ENCODE results near the gene MYL4. TPM values are rescaled to one million over a fixed set of nuclear protein-coding genes. Genes with fewer than 3 reads are reported as not detected.
A peak's percentile ranks its signal among the peaks of the same experiment; 100 is the strongest.

MYL4 gene
- total and polyA plus RNA-seq, 8 donors = 0.20 to 5.7 (median 1.7) TPM; not detected in 3

GRCh38 chr17:47238321-47239010, 29.3 kb downstream of the MYL4 start:
- WGBS, 5 donors = 85 to 94% (median 92%) methylated on average over 12 to 29 of the region's 29 CpGs
- DNase-seq = no peak
- intact Hi-C loops (cut with DNase I; ENCODE audit: low total_unique reads) = loop anchor here (5.0 kb wide), 1 partner anchor 74 kb away; no protein-coding TSS in a partner anchor
- Histone ChIP-seq H3K36me3 (no peaks in the 10 kb centered on the region), H3K9me3 (peaks cover 0 to 8% (median 0%) of the 10 kb centered on the region in 4 donors), H3K4me1 (peaks cover 6 to 21% (median 12%) of the 10 kb centered on the region in 4 donors), H3K4me3 (no peak overlapping the region), H3K27me3 (no peaks in the 10 kb centered on the region), H3K27ac (no peak overlapping the region)
- TF ChIP-seq EP300 (IDR thresholded peaks at IDR 0.05) (no peak), POLR2AphosphoS5 (IDR thresholded peaks at IDR 0.05) (no peak), POLR2A (IDR thresholded peaks at IDR 0.05) (no peak), CTCF (IDR thresholded peaks at IDR 0.05) (no peak)

- WGBS, 5 donors = 82 to 89% (median 86%) methylated on average over 7 of the region's 7 CpGs
- peaks cover 6 to 21% (median 12%) of the 10 kb centered on the region in 4 donors for H3K4me1 ChIP-seq
- peak overlapping the region; percentile 37 to 82 (median 80) for H3K27ac ChIP-seq
- intact Hi-C loops (cut with DNase I; ENCODE audit: low total_unique reads) = loop anchor here (5.0 kb wide), 1 partner anchor 73 kb away; no protein-coding TSS in a partner anchor
- DNase-seq = no peak
- no peaks in the 10 kb centered on the region for H3K36me3 ChIP-seq
- TF ChIP-seq CTCF (IDR thresholded peaks at IDR 0.05) = no peak
- no peak for TF ChIP-seq EP300 (IDR thresholded peaks at IDR 0.05)
- no peak for TF ChIP-seq POLR2A (IDR thresholded peaks at IDR 0.05)
- no peak for TF ChIP-seq POLR2AphosphoS5 (IDR thresholded peaks at IDR 0.05)
- H3K9me3 ChIP-seq = peaks cover 0 to 8% (median 0%) of the 10 kb centered on the region in 4 donors
- H3K27me3 ChIP-seq = no peaks in the 10 kb centered on the region
- H3K4me3 ChIP-seq = no peak overlapping the region
These were observed 30.4 kb downstream of the MYL4 start for GRCh38 chr17:47239619-47239966.

GRCh38 chr17:47239967-47240651, 31.0 kb downstream of the MYL4 start:
- no peaks in the 10 kb centered on the region for H3K27me3 ChIP-seq
- intact Hi-C loops (cut with DNase I; ENCODE audit: low total_unique reads) = loop anchor here (5.0 kb wide), 1 partner anchor 72 kb away; no protein-coding TSS in a partner anchor
- no peak for TF ChIP-seq CTCF (IDR thresholded peaks at IDR 0.05)
- peak in 1 of 3 donors; percentile 78 for TF ChIP-seq POLR2AphosphoS5 (IDR thresholded peaks at IDR 0.05)
- TF ChIP-seq EP300 (IDR thresholded peaks at IDR 0.05) = no peak
- DNase-seq = peak; percentile 50 to 82
- H3K4me1 ChIP-seq = peaks cover 6 to 21% (median 12%) of the 10 kb centered on the region in 4 donors
- H3K9me3 ChIP-seq = peaks cover 0 to 8% (median 0%) of the 10 kb centered on the region in 4 donors
- peak overlapping the region; percentile 37 to 82 (median 80) for H3K27ac ChIP-seq
- no peaks in the 10 kb centered on the region for H3K36me3 ChIP-seq
- H3K4me3 ChIP-seq = no peak overlapping the region
- WGBS, 5 donors = 24 to 47% (median 31%) methylated on average over 3 of the region's 3 CpGs

- TF ChIP-seq POLR2A (IDR thresholded peaks at IDR 0.05) (no peak), EP300 (IDR thresholded peaks at IDR 0.05) (no peak), POLR2AphosphoS5 (IDR thresholded peaks at IDR 0.05) (no peak), CTCF (IDR thresholded peaks at IDR 0.05) (no peak)
- no peak overlapping the region for H3K4me3 ChIP-seq
- H3K36me3 ChIP-seq = no peaks in the 10 kb centered on the region
- intact Hi-C loops (cut with DNase I; ENCODE audit: low total_unique reads) = no loop called here
- H3K27ac ChIP-seq = peak overlapping the region in 4 of 5 donors; percentile 56 to 82 (median 80)
- WGBS, 5 donors = 65 to 84% (median 79%) methylated on average over 3 of the region's 3 CpGs
- peaks cover 6 to 21% (median 12%) of the 10 kb centered on the region in 4 donors for H3K4me1 ChIP-seq
- no peaks in the 10 kb centered on the region for H3K27me3 ChIP-seq
- H3K9me3 ChIP-seq = peaks cover 0 to 8% (median 0%) of the 10 kb centered on the region in 4 donors
- no peak for DNase-seq
These were observed 31.7 kb downstream of the MYL4 start for GRCh38 chr17:47240806-47241205.

All from stomach (tissue), 9 donors.